Activated CD8-positive, alpha-beta memory T cell treated with anti-CD3 and anti-CD28 coated beads for 1 hour (primary cell): ENCODE results near the gene LDHA.

Experiments
- DNase-seq, 2 donors: peaks; one replicate each; pipeline ENCODE4 v3.0.0-alpha.2; 2020; ENCODE audit warnings: low read depth in 1 of 2; ENCODE audit errors: extremely low read depth in 1 of 2

Gene LDHA

GRCh38 chr11:18394275-18394927 is at the start of gene LDHA:
Gene LDHA, plus strand, starts transcription at chr11:18394563. Its CDS starts 2,280 bp downstream, at chr11:18396843.
- DNase-seq, result peak; percentile 98 to 99

DNA sequence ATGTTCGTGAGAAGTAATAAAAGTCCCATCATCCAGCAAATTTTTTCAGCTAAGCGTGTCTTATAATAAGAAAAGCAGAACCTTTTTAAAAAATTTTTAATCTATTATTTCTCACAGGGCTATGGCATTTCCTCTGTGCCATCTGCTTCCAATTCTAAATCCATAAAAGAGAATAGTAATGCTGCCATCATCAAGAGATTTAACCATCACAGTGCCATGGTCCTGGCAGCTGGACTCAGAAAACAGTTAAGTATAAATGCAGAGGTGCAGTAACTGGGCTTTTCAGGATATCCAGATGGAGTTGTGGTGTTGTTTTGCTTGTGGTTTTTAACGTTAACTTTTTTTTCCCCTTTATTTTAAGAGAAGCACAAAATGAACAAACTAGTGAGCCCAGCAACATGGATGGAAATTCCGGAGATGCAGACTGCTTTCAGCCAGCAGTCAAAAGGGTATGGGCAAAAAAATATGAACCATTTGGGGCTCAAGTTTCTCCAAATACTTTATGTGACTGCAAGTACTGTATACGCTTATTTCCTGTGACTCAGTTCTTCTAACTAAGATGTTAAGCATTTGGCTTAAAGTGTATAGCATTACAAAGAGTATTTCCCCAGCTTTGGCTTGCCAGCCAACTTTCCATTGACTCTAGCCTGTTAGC is 46.8 kb upstream of the LDHA start:
- DNase-seq, result no peak

GRCh38 chr11:18352581-18352980 is 41.8 kb upstream of the LDHA start:
- no peak for DNase-seq

DNA sequence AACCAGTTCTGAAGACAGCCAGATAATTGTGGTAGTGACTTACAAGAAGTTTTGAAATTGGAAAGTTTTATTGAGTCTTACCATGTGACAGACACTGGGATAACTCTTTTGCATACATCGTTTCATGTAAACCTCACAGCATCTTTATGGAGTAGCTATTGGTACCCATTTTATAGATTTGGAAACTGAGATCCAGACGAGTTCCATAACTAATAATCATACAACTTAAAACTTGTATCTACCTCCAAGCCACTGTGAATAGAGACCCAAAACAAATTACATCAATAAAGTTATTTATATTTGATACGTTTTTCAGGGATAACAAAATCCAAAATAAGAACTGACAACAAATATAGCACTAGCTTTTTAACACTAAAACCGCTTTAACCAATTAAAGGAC is 35.7 kb upstream of the LDHA start:
- DNase-seq, result no peak

DNA sequence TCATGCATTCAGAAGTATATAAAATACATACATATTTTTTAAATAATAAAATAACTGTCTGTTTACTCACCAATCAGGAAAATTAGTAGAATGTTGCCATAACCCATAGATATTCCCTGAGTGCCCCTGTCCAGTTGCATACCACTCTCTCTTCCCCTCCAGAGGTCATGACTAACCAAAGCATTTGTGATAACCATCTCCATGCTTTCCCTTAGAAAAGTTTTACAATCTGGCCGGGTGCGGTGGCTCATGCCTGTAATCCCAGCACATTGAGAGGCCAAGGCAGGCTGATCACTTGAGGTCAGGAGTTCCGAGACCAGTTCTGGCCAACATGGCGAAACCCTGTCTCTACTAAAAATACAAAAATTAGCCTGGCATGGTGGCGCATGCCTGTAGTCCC is 33.2 kb upstream of the LDHA start:
- no peak for DNase-seq

DNA sequence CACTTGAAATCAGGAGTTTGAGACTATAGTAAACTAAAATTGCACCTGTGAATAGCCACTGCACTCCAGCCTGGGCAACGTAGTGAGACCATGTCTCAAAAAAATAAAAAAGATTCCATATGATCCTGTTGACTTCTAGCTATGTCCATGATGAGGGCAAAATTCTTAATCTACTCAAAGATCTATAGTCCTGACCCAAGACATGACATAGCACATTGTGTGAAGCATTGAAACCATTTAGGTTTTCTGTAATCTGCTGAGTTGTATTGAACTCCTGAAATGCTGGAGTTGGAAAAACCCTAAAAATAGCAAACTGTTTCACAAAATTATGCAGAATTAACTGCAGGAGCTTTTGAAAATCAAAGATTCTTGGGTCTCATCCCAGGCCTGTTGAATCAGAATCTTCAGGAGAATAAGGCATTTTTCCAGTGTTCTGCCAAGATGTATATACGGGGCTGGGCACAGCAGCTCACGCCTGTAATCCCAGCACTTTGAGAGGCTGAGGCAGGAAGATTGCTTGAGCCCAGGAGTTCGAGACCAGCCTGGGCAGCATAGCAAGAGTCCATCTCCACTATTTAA is 29.8 kb upstream of the LDHA start:
- no peak for DNase-seq

- DNase-seq, result no peak
These were observed 28.6 kb upstream of the LDHA start for GRCh38 chr11:18365741-18366140.

DNA sequence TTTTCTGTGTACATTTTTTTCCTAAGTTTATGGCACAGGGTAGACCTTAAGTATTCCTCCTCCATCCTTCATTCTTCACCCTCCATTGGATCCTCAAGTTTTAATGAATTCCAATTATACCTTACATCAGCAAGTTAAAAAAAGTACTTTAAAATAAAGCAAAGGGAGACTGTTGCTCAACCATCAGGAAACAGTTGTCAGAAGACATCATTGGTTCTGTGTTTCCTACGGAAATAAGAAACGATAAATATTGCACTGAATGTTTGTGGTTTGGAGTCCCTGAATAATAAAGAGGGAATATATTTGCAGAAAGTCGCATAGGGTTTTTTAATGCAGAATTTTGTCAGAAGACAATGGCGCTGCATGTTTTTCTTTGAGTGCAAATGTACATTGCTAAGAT is 28.1 kb upstream of the LDHA start:
- DNase-seq, result no peak

GRCh38 chr11:18367431-18367830 is 26.9 kb upstream of the LDHA start:
- no peak for DNase-seq

DNA sequence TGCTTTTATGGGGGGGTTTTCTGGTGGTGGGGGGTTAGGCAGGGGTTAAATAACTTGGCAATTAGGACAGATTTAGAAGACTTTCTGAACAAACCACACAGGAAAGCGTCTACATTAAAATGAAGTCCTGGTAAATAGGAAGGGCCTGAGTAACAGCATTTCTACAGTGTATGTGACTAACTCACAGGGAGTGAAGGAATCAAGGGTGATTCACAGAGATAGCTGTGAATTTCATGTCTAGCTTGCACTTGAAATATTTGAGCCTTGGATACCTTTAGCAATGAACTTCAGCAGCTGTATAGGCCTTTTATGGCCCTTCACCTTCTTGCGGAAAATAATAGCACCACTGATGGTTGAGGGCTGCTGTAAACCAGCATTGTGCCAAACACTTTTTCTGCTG is 26.1 kb upstream of the LDHA start:
- no peak for DNase-seq

DNA sequence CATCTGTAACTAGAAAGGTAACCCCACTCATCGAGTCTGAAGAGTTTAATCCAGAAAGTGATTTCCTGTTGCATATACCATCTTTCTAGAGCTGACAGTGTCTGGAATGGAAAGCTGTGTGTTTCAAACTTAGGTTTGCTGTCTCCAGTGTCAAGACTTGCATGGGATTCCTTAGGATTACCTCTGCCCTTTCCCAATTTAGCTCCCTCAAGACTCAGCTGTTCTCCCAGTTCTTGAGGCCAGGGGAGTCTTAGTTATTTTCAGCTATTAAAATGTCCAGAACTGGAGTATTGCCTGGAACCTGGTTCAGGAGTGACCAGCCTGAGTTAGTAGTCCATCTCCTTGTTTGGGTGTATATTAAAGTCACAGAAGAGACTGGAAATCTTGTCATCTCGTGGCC is 25.0 kb upstream of the LDHA start:
- DNase-seq, result no peak

- DNase-seq, result no peak
These were observed 23.1 kb upstream of the LDHA start for GRCh38 chr11:18371279-18371678.

- no peak for DNase-seq
These were observed 22.2 kb upstream of the LDHA start for GRCh38 chr11:18372201-18372600.

DNA sequence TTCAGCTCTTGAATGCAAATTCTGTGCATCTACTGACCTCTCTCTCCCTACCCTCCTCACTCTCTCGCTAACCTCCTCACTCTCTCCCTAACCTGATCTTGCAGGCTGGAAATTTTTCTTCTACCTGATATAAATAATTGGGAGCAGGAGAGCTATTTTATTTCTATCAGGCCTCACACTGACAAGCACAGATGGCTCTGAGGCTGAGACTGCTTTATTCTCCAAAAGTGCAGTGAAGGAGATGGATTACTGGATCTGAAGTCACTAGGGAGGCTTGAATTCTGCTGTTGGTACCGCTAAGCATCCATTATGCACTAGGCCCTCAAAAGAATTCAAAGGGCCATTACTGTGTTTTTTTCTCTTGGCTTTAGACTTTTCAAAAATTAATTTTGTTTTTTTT is 19.4 kb upstream of the LDHA start:
- DNase-seq, result no peak

GRCh38 chr11:18375941-18376340 is 18.4 kb upstream of the LDHA start:
- DNase-seq, result no peak

GRCh38 chr11:18379201-18379600 is 15.2 kb upstream of the LDHA start:
- DNase-seq, result no peak

DNA sequence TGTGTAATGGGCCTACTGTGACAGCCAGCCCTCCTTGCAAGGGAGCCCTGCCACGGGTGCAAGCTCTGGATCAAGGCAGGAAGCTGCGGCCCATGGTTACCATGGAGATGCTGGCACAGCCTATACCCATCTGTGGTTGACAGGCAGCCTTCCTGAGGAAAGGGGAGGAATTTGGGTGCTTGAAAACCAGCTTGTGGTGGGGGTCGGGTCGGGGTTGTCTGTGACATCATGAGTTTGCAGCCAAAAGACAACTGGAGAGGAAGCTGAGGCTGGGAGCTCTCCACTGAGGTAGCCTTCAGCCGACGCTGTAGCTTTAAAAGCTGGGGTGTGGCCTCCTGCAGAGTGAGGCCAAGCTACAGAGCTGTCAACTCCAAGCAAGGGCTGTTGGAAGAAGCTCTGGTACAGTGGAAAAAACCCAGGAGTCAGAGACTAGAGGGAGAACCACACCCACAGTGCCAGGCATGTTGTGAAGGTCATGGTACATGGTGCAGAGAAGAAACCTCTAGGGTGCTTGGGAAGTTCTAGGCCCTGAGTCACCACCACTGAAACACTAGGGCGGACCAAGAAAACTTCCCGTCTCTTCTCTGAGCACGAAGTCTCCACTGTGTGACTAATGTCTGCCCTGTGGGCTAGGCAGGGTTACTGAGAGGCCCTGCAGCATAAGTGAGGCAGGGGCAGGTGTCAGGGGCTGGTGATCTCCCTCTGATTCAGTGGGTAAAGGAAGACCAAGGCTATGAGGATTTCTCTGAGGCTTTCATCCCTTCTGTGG is 10.8 kb upstream of the LDHA start:
- DNase-seq, result peak; percentile 17 to 27

GRCh38 chr11:18384157-18384641 is 10.2 kb upstream of the LDHA start:
- no peak for DNase-seq

DNA sequence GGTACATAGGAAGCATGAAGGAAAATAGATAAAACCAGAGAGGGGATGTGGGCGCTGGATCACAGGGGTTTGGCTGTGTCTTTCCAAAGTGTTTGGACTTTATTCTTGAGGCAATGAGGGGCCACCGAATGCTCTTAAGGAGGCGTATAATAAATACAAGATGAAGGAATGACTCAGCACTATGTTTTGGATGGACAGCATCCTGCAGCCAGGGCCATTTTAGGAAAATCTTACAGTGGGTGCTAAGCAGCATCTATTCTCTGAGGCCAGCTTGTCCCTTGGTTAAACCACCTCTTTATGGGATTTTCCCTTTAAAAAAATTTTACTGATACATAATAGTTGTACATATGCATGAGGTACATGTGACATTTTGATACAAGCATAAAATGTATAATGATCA is 4.3 kb upstream of the LDHA start:
- DNase-seq, result no peak

DNA sequence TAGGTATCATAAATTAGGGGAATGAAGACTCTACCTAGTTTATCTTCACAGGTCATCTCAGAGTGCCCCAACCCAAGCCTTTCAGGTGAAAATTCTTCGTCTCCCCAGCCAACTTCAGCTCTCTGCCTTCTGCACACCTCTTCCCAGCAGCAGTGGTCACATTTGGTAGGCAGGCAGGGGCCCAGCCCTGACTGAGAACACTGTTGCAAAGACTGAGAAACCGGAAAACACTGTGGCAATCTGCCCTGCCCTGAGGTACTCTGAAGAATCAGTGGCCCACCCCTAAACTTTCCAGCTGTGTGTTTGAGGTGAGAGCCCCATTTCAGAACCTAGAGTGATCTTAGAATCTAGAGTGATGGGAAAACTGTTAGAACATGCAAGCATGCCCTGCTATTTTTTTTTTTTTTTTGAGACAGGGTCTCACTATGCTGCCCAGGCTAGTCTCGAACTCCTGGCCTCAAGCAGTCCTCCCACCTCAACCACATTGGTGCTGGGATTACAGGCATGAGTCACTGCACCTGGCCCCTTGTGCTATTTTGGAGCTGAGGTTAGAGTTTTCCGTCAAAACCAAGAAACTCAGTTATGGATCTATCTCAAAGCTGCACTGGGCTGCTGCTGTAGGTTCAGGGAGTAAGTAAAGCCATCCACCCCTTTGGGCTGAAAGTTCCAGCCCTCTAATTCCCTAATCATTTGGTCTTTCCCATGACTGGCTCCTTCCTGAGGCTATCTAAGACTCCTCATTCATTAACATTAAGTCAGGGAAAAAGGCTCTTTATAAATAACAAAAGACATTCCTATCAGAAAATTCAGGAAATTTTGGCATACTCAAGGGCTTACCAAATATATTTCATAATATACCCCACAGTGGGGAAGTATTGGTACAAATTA is 1.7 kb upstream of the LDHA start:
- no peak for DNase-seq
